Activated naive CD8-positive, alpha-beta T cell treated with anti-CD3 and anti-CD28 coated beads, Interleukin-2, amount 50 U/mL, for 16 hours (primary cell): ENCODE measurements around the gene FABP7.

Experiments used
- DNase-seq: peaks from one replicate; pipeline ENCODE4 v3.0.0-alpha.2; 2020; ENCODE audit warnings: low read depth, low spot score

The FABP7 gene

GRCh38 chr6:122797537-122797936 is 18.0 kb downstream of the FABP7 start:
- no peak for DNase-seq

- DNase-seq = no peak
Observed at GRCh38 chr6:122798099-122798641, 18.7 kb downstream of the FABP7 start.

GRCh38 chr6:122799140-122799745 is 19.7 kb downstream of the FABP7 start:
- no peak for DNase-seq

GRCh38 chr6:122799916-122800686 is 20.6 kb downstream of the FABP7 start:
- DNase-seq = no peak

GRCh38 chr6:122800906-122801305 is 21.4 kb downstream of the FABP7 start:
- DNase-seq = no peak

GRCh38 chr6:122801397-122801796 is 21.9 kb downstream of the FABP7 start:
- DNase-seq = no peak

GRCh38 chr6:122803171-122803661 is 23.7 kb downstream of the FABP7 start:
- no peak for DNase-seq

- DNase-seq = no peak
Observed at GRCh38 chr6:122804962-122805485, 25.5 kb downstream of the FABP7 start.

- DNase-seq = no peak
Observed at GRCh38 chr6:122806291-122806690, 26.8 kb downstream of the FABP7 start.

GRCh38 chr6:122808121-122808885 is 28.8 kb downstream of the FABP7 start:
- no peak for DNase-seq

- no peak for DNase-seq
Observed at GRCh38 chr6:122809001-122809400, 29.5 kb downstream of the FABP7 start.

- DNase-seq = no peak
Observed at GRCh38 chr6:122809691-122810090, 30.2 kb downstream of the FABP7 start.

- no peak for DNase-seq
Observed at GRCh38 chr6:122810189-122810588, 30.7 kb downstream of the FABP7 start.

- DNase-seq = no peak
Observed at GRCh38 chr6:122817358-122817757, 37.8 kb downstream of the FABP7 start.

GRCh38 chr6:122817766-122818165 is 38.2 kb downstream of the FABP7 start:
- no peak for DNase-seq

- no peak for DNase-seq
Observed at GRCh38 chr6:122818866-122819265, 39.4 kb downstream of the FABP7 start.

- DNase-seq = no peak
Observed at GRCh38 chr6:122821095-122821494, 41.6 kb downstream of the FABP7 start.

- DNase-seq = no peak
Observed at GRCh38 chr6:122825163-122825562, 45.6 kb downstream of the FABP7 start.

GRCh38 chr6:122829456-122829855 is 49.9 kb downstream of the FABP7 start:
- no peak for DNase-seq

GRCh38 chr6:122831511-122831910 is 52.0 kb downstream of the FABP7 start:
- no peak for DNase-seq

- no peak for DNase-seq
Observed at GRCh38 chr6:122832459-122832858, 52.9 kb downstream of the FABP7 start.

- DNase-seq = no peak
Observed at GRCh38 chr6:122833021-122833491, 53.5 kb downstream of the FABP7 start.
